ENCODE results near the gene MORN3. TPM values are rescaled to one million over a fixed set of nuclear protein-coding genes. Genes with fewer than 3 reads are reported as not detected.

The MORN3 gene
- polyA plus RNA-seq, 1 donor (not counting 4 experiments of a cell fraction or from before 2014, with no cell fraction given), result 0.30 TPM

DNA sequence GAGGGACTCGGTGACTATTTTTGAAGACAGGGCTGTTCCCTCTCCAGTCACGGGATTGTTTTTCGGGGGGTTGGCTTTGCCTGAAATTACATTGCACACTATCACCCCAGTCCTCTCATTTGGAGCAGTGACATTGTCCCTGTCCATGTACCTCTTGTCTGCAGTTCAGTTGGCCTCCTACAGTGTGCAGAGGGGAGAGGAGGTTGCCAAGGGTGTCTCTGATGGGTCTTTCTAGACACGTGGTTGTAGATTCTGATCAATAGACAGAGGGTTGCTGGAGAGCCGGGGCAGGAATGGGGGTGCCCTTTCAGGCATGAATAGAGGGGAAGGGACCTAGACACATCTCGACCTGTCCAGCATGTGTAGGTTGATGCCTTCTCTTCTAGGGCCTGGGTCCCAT, 44.3 kb upstream of the MORN3 start:
- H2AFZ ChIP-seq (ENCODE audit: control insufficient read depth, low read length), result no peak overlapping the region
- TF ChIP-seq, protein P1, sequence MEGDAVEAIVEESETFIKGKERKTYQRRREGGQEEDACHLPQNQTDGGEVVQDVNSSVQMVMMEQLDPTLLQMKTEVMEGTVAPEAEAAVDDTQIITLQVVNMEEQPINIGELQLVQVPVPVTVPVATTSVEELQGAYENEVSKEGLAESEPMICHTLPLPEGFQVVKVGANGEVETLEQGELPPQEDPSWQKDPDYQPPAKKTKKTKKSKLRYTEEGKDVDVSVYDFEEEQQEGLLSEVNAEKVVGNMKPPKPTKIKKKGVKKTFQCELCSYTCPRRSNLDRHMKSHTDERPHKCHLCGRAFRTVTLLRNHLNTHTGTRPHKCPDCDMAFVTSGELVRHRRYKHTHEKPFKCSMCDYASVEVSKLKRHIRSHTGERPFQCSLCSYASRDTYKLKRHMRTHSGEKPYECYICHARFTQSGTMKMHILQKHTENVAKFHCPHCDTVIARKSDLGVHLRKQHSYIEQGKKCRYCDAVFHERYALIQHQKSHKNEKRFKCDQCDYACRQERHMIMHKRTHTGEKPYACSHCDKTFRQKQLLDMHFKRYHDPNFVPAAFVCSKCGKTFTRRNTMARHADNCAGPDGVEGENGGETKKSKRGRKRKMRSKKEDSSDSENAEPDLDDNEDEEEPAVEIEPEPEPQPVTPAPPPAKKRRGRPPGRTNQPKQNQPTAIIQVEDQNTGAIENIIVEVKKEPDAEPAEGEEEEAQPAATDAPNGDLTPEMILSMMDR (optimal IDR thresholded peaks at IDR 0.05 in 1 of 3, IDR thresholded peaks at IDR 0.05 in 1 of 3, conservative IDR thresholded peaks at IDR 0.05 in 1 of 3; ENCODE audit: extremely low read depth in 1 of 3, insufficient read depth in 2 of 3, low read length in 3 of 3), result no peak
- TF ChIP-seq EZH2 (IDR thresholded peaks at IDR 0.05; ENCODE audit: low read length), result no peak
- H3K9me3 ChIP-seq (ENCODE audit: control insufficient read depth, low read depth, low read length), result no peaks in the 10 kb centered on the region
- H3K4me1 ChIP-seq (ENCODE audit: control insufficient read depth, extremely low read depth, insufficient read depth, low read length), result peaks cover 23% of the 10 kb centered on the region
- H3K36me3 ChIP-seq (ENCODE audit: control insufficient read depth in 2 of 2, extremely low read depth in 1 of 2, insufficient read depth in 2 of 2, low read length in 2 of 2), result peaks cover 1 to 3% of the 10 kb centered on the region in 2 experiments
- H3K79me2 ChIP-seq (ENCODE audit: control insufficient read depth, insufficient read depth, low read length), result peaks cover 27% of the 10 kb centered on the region
- FAIRE-seq (no peak), DNase-seq (ENCODE audit: low read depth, low spot score) (no peak)
- no peaks in the 10 kb centered on the region for H3K9me1 ChIP-seq (ENCODE audit: control insufficient read depth, extremely low read depth, insufficient read depth, low read length)
- dilution Hi-C loops (cut with MboI; ENCODE audit: extremely low pct_ligation_motif_present, low sequenced_read_pairs), result no loop called here
- peak overlapping the region; percentile 87 to 99 (median 98) for H3K4me3 ChIP-seq (ENCODE audit: control insufficient read depth in 2 of 3, extremely low read depth in 1 of 3, insufficient read depth in 2 of 3, low read depth in 1 of 3, low read length in 3 of 3)
- no peaks in the 10 kb centered on the region for H4K20me1 ChIP-seq (ENCODE audit: control insufficient read depth, extremely low read depth, insufficient read depth, low read length)
- no peaks in the 10 kb centered on the region for H3K27me3 ChIP-seq (ENCODE audit: control insufficient read depth, extremely low read depth, insufficient read depth, low read length)
- peak overlapping the region; percentile 93 for H3K4me2 ChIP-seq (ENCODE audit: control insufficient read depth, extremely low read depth, insufficient read depth, low read depth, low read length)
- peak overlapping the region; percentile 87 for H3K9ac ChIP-seq (ENCODE audit: control insufficient read depth, extremely low read depth, insufficient read depth, low read length)
- peak overlapping the region; percentile 40 for H3K27ac ChIP-seq (ENCODE audit: control insufficient read depth, insufficient read depth, low read length)

DNA sequence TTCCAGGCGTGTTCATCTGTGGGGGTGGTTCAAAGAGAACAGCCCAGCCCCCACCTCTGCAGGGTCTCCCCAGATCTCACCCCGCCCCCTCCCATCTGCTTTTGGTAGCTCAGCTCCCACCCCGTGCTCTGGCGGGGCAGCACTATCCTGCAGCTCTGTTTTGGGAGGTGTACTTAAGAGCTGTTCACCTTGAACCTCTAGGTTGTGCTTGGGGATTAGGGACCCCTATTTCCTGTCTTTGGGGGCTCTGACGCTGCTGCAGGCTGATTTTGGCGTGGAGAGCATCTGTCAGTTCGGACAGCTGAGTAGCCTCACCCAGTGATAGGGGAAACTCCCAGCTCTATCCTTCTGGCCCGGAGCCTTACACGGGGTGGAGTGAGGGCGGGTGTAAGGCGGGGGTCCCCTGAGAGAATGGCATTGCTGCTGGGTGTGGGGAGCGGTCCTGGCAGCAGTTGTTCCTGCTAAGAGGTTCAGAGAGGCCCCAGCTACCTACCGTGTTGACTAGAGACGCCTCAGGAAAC, 43.9 kb upstream of the MORN3 start:
- peaks cover 27% of the 10 kb centered on the region for H3K79me2 ChIP-seq (ENCODE audit: control insufficient read depth, insufficient read depth, low read length)
- H3K27me3 ChIP-seq (ENCODE audit: control insufficient read depth, extremely low read depth, insufficient read depth, low read length), result no peaks in the 10 kb centered on the region
- DNase-seq (ENCODE audit: low read depth, low spot score), result no peak
- no peaks in the 10 kb centered on the region for H3K9me3 ChIP-seq (ENCODE audit: control insufficient read depth, low read depth, low read length)
- peaks cover 23% of the 10 kb centered on the region for H3K4me1 ChIP-seq (ENCODE audit: control insufficient read depth, extremely low read depth, insufficient read depth, low read length)
- H3K27ac ChIP-seq (ENCODE audit: control insufficient read depth, insufficient read depth, low read length), result peak overlapping the region; percentile 88
- TF ChIP-seq EZH2 (IDR thresholded peaks at IDR 0.05; ENCODE audit: low read length), result no peak
- TF ChIP-seq, protein P1 (optimal IDR thresholded peaks at IDR 0.05 in 1 of 3, IDR thresholded peaks at IDR 0.05 in 1 of 3, conservative IDR thresholded peaks at IDR 0.05 in 1 of 3; ENCODE audit: extremely low read depth in 1 of 3, insufficient read depth in 2 of 3, low read length in 3 of 3), result no peak
- no peaks in the 10 kb centered on the region for H3K9me1 ChIP-seq (ENCODE audit: control insufficient read depth, extremely low read depth, insufficient read depth, low read length)
- H3K4me3 ChIP-seq (ENCODE audit: control insufficient read depth in 2 of 3, extremely low read depth in 1 of 3, insufficient read depth in 2 of 3, low read depth in 1 of 3, low read length in 3 of 3), result peak overlapping the region; percentile 87 to 99 (median 98)
- H3K4me2 ChIP-seq (ENCODE audit: control insufficient read depth, extremely low read depth, insufficient read depth, low read depth, low read length), result peak overlapping the region; percentile 93
- no peak for FAIRE-seq
- dilution Hi-C loops (cut with MboI; ENCODE audit: extremely low pct_ligation_motif_present, low sequenced_read_pairs), result no loop called here
- H3K36me3 ChIP-seq (ENCODE audit: control insufficient read depth in 2 of 2, extremely low read depth in 1 of 2, insufficient read depth in 2 of 2, low read length in 2 of 2), result peaks cover 1 to 3% of the 10 kb centered on the region in 2 experiments
- H2AFZ ChIP-seq (ENCODE audit: control insufficient read depth, low read length), result peak overlapping the region; percentile 82
- peak overlapping the region; percentile 87 for H3K9ac ChIP-seq (ENCODE audit: control insufficient read depth, extremely low read depth, insufficient read depth, low read length)
- no peaks in the 10 kb centered on the region for H4K20me1 ChIP-seq (ENCODE audit: control insufficient read depth, extremely low read depth, insufficient read depth, low read length)

All from keratinocyte (primary cell).